Muscle layer of colon (tissue), 2 donors: ENCODE data around the gene BPGM.
A peak's percentile ranks its signal among the peaks of the same experiment; 100 is the strongest.
"Not testable (repeated sequence)": the region's sequence is repeated elsewhere in the genome, so short reads cannot be mapped to it uniquely, and the experiment has no call there.

Experiments
- H3K27ac ChIP-seq: one replicate; pipeline ENCODE4 v1.7.0; 2013; ENCODE audit warnings: low read depth, mild to moderate bottlenecking, low read length, moderate library complexity
- H3K27me3 ChIP-seq, 2 donors: one replicate each; pipeline ENCODE4 v1.7.0; 2013; ENCODE audit warnings: low read length in 2 of 2, mild to moderate bottlenecking in 2 of 2; ENCODE audit not compliant: insufficient read depth in 2 of 2, control insufficient read depth in 1 of 2
- H3K36me3 ChIP-seq: one replicate; pipeline ENCODE4 v1.7.0; 2013; ENCODE audit warnings: mild to moderate bottlenecking, low read length; ENCODE audit not compliant: insufficient read depth
- H3K4me1 ChIP-seq: one replicate; pipeline ENCODE4 v1.7.0; 2013; ENCODE audit warnings: mild to moderate bottlenecking, low read length; ENCODE audit not compliant: insufficient read depth
- H3K4me3 ChIP-seq, 2 donors: one replicate each; pipeline ENCODE4 v1.7.0; 2013; ENCODE audit warnings: low read length in 2 of 2, low read depth in 1 of 2, mild to moderate bottlenecking in 1 of 2, moderate library complexity in 1 of 2
- H3K9ac ChIP-seq: one replicate; pipeline ENCODE4 v1.7.0; 2013; ENCODE audit warnings: low read length
- H3K9me3 ChIP-seq: one replicate; pipeline ENCODE4 v1.7.0; 2013; ENCODE audit warnings: mild to moderate bottlenecking, low read length
- donor health status: abdominal sarcoma.
- donor health status: Adenocarcinoma of cecum.

BPGM gene

GRCh38 chr7:134636008-134636449 lies 10.6 kb upstream of the BPGM start:
- Histone ChIP-seq H3K27ac (no peak overlapping the region), H3K4me1 (no peaks in the 10 kb centered on the region), H3K9me3 (no peaks in the 10 kb centered on the region), H3K36me3 (no peaks in the 10 kb centered on the region), H3K27me3 (no peaks in the 10 kb centered on the region), H3K9ac (no peak overlapping the region), H3K4me3 (no peak overlapping the region)

GRCh38 chr7:134637441-134637840 lies 9.2 kb upstream of the BPGM start:
- Histone ChIP-seq H3K4me1 (no peaks in the 10 kb centered on the region), H3K9me3 (no peaks in the 10 kb centered on the region), H3K36me3 (no peaks in the 10 kb centered on the region), H3K27ac (no peak overlapping the region), H3K4me3 (no peak overlapping the region), H3K27me3 (no peaks in the 10 kb centered on the region), H3K9ac (no peak overlapping the region)

GRCh38 chr7:134637934-134638719 lies 8.5 kb upstream of the BPGM start:
- H3K9ac ChIP-seq: no peak overlapping the region
- H3K27me3 ChIP-seq: no peaks in the 10 kb centered on the region
- no peaks in the 10 kb centered on the region for H3K36me3 ChIP-seq
- no peak overlapping the region for H3K4me3 ChIP-seq
- no peaks in the 10 kb centered on the region for H3K4me1 ChIP-seq
- no peak overlapping the region for H3K27ac ChIP-seq
- H3K9me3 ChIP-seq: no peaks in the 10 kb centered on the region

GRCh38 chr7:134639061-134639460 lies 7.6 kb upstream of the BPGM start:
- Histone ChIP-seq H3K9me3 (no peaks in the 10 kb centered on the region), H3K27ac (no peak overlapping the region)

GRCh38 chr7:134639683-134640279 lies 6.9 kb upstream of the BPGM start:
- H3K4me1 ChIP-seq: no peaks in the 10 kb centered on the region
- H3K36me3 ChIP-seq: no peaks in the 10 kb centered on the region
- no peaks in the 10 kb centered on the region for H3K27me3 ChIP-seq
- no peaks in the 10 kb centered on the region for H3K9me3 ChIP-seq
- H3K9ac ChIP-seq: no peak overlapping the region
- H3K4me3 ChIP-seq: no peak overlapping the region
- no peak overlapping the region for H3K27ac ChIP-seq

More at GRCh38 chr7:134639061-134639460, 7.6 kb upstream of the BPGM start:
- H3K27me3 ChIP-seq: no peaks in the 10 kb centered on the region
- no peak overlapping the region for H3K4me3 ChIP-seq
- H3K4me1 ChIP-seq: no peaks in the 10 kb centered on the region
- no peaks in the 10 kb centered on the region for H3K36me3 ChIP-seq
- no peak overlapping the region for H3K9ac ChIP-seq

GRCh38 chr7:134640842-134641715 lies 5.6 kb upstream of the BPGM start:
- no peak overlapping the region for H3K9ac ChIP-seq
- H3K9me3 ChIP-seq: no peaks in the 10 kb centered on the region
- H3K27me3 ChIP-seq: no peaks in the 10 kb centered on the region
- peaks cover 8% of the 10 kb centered on the region for H3K4me1 ChIP-seq
- no peak overlapping the region for H3K27ac ChIP-seq
- H3K36me3 ChIP-seq: no peaks in the 10 kb centered on the region
- H3K4me3 ChIP-seq: no peak overlapping the region

- H3K9me3 ChIP-seq, H3K4me3 ChIP-seq, H3K27ac ChIP-seq, H3K36me3 ChIP-seq, H3K4me1 ChIP-seq, H3K27me3 ChIP-seq, H3K9ac ChIP-seq: not testable (repeated sequence)
These were observed 4.7 kb upstream of the BPGM start for GRCh38 chr7:134641981-134642380.

GRCh38 chr7:134643131-134643530 lies 3.5 kb upstream of the BPGM start:
- H3K9ac ChIP-seq: no peak overlapping the region
- H3K4me1 ChIP-seq: peaks cover 8% of the 10 kb centered on the region
- H3K27ac ChIP-seq: no peak overlapping the region
- H3K4me3 ChIP-seq: no peak overlapping the region
- no peaks in the 10 kb centered on the region for H3K36me3 ChIP-seq
- H3K27me3 ChIP-seq: no peaks in the 10 kb centered on the region
- H3K9me3 ChIP-seq: no peaks in the 10 kb centered on the region

GRCh38 chr7:134645478-134645877 lies 1.2 kb upstream of the BPGM start:
- Histone ChIP-seq H3K4me1 (peaks cover 8% of the 10 kb centered on the region), H3K27me3 (no peaks in the 10 kb centered on the region), H3K9ac (peak overlapping the region; percentile 65), H3K9me3 (no peaks in the 10 kb centered on the region), H3K4me3 (peak overlapping the region in 1 of 2 donors; percentile 85), H3K27ac (no peak overlapping the region), H3K36me3 (no peaks in the 10 kb centered on the region)

- Histone ChIP-seq H3K9me3 (no peaks in the 10 kb centered on the region), H3K9ac (peak overlapping the region; percentile 65)
These were observed 718 bp upstream of the BPGM start for GRCh38 chr7:134645935-134646334.

GRCh38 chr7:134648456-134648855 lies 1.8 kb downstream of the BPGM start:
- Histone ChIP-seq H3K27me3 (no peaks in the 10 kb centered on the region), H3K4me3 (no peak overlapping the region), H3K9me3 (no peaks in the 10 kb centered on the region), H3K27ac (no peak overlapping the region), H3K9ac (no peak overlapping the region), H3K4me1 (peaks cover 8% of the 10 kb centered on the region), H3K36me3 (no peaks in the 10 kb centered on the region)

More at GRCh38 chr7:134645935-134646334, 718 bp upstream of the BPGM start:
- Histone ChIP-seq H3K4me1 (peaks cover 8% of the 10 kb centered on the region), H3K27me3 (no peaks in the 10 kb centered on the region), H3K27ac (peak overlapping the region; percentile 55), H3K36me3 (no peaks in the 10 kb centered on the region), H3K4me3 (peak overlapping the region; percentile 47 to 85)
